ENCODE measurements around the gene TANGO2.

TANGO2 gene

GRCh38 chr22:20069331-20070042 lies 48.6 kb downstream of the TANGO2 start:
- H3F3A ChIP-seq (ENCODE audit: insufficient read depth, low read length), result no peaks in the 10 kb centered on the region
- H3K79me2 ChIP-seq (ENCODE audit: insufficient read depth, low read length), result no peaks in the 10 kb centered on the region
- H3K4me2 ChIP-seq (ENCODE audit: low read length), result no peak overlapping the region
- no peaks in the 10 kb centered on the region for H3K4me1 ChIP-seq (ENCODE audit: insufficient read depth, low read length, severe bottlenecking)
- no peak overlapping the region for H3K4me3 ChIP-seq (ENCODE audit: low read depth, low read length, poor library complexity, severe bottlenecking)
- H3K27me3 ChIP-seq (ENCODE audit: insufficient read depth, low read length), result no peaks in the 10 kb centered on the region
- H3K27ac ChIP-seq (ENCODE audit: low read depth, low read length, poor library complexity, severe bottlenecking), result no peak overlapping the region
- TF ChIP-seq CTCF (IDR thresholded peaks at IDR 0.05; ENCODE audit: low read length), result no peak
- no peak for TF ChIP-seq EZH2 (IDR thresholded peaks at IDR 0.05; ENCODE audit: borderline replicate concordance, low read length)
- H3K36me3 ChIP-seq (ENCODE audit: insufficient read depth, low read length), result 0 out of 2 replicates have a peak, but pooled peaks cover 3% of the 10 kb centered on the region
- H3K9me3 ChIP-seq (ENCODE audit: low read length), result no peaks in the 10 kb centered on the region
- no peaks in the 10 kb centered on the region for H4K20me1 ChIP-seq (ENCODE audit: insufficient read depth, low read length)
- no peak overlapping the region for H3K9ac ChIP-seq (ENCODE audit: low read length)
- no peaks in the 10 kb centered on the region for H3K9me2 ChIP-seq (ENCODE audit: low read depth, low read length)
- H2AFZ ChIP-seq (ENCODE audit: low read length), result no peak overlapping the region

GRCh38 chr22:20071524-20071972 lies 50.6 kb downstream of the TANGO2 start:
- Histone ChIP-seq H3K9me3 (ENCODE audit: low read length) (no peaks in the 10 kb centered on the region), H3K79me2 (ENCODE audit: insufficient read depth, low read length) (no peaks in the 10 kb centered on the region), H3K27me3 (ENCODE audit: insufficient read depth, low read length) (no peaks in the 10 kb centered on the region), H4K20me1 (ENCODE audit: insufficient read depth, low read length) (no peaks in the 10 kb centered on the region), H3K4me1 (ENCODE audit: insufficient read depth, low read length, severe bottlenecking) (no peaks in the 10 kb centered on the region), H2AFZ (ENCODE audit: low read length) (no peak overlapping the region), H3K9me2 (ENCODE audit: low read depth, low read length) (no peaks in the 10 kb centered on the region), H3K4me3 (ENCODE audit: low read depth, low read length, poor library complexity, severe bottlenecking) (no peak overlapping the region), H3F3A (ENCODE audit: insufficient read depth, low read length) (no peaks in the 10 kb centered on the region), H3K9ac (ENCODE audit: low read length) (no peak overlapping the region), H3K27ac (ENCODE audit: low read depth, low read length, poor library complexity, severe bottlenecking) (no peak overlapping the region), H3K36me3 (ENCODE audit: insufficient read depth, low read length) (no peaks in the 10 kb centered on the region), H3K4me2 (ENCODE audit: low read length) (no peak overlapping the region)
- TF ChIP-seq CTCF (IDR thresholded peaks at IDR 0.05; ENCODE audit: low read length), result no peak
- TF ChIP-seq EZH2 (IDR thresholded peaks at IDR 0.05; ENCODE audit: borderline replicate concordance, low read length), result no peak

- Histone ChIP-seq H3K4me3 (ENCODE audit: low read depth, low read length, poor library complexity, severe bottlenecking) (no peak overlapping the region), H3K9ac (ENCODE audit: low read length) (no peak overlapping the region), H3K36me3 (ENCODE audit: insufficient read depth, low read length) (no peaks in the 10 kb centered on the region), H3K9me3 (ENCODE audit: low read length) (no peaks in the 10 kb centered on the region), H3K79me2 (ENCODE audit: insufficient read depth, low read length) (peaks cover 12% of the 10 kb centered on the region; the same call in 1 of the 2 replicates), H3K27me3 (ENCODE audit: insufficient read depth, low read length) (no peaks in the 10 kb centered on the region), H4K20me1 (ENCODE audit: insufficient read depth, low read length) (no peaks in the 10 kb centered on the region), H2AFZ (ENCODE audit: low read length) (no peak overlapping the region), H3K4me1 (ENCODE audit: insufficient read depth, low read length, severe bottlenecking) (peaks cover 18% of the 10 kb centered on the region), H3K27ac (ENCODE audit: low read depth, low read length, poor library complexity, severe bottlenecking) (no peak overlapping the region), H3K9me2 (ENCODE audit: low read depth, low read length) (no peaks in the 10 kb centered on the region), H3F3A (ENCODE audit: insufficient read depth, low read length) (no peaks in the 10 kb centered on the region), H3K4me2 (ENCODE audit: low read length) (no peak overlapping the region)
- TF ChIP-seq CTCF (IDR thresholded peaks at IDR 0.05; ENCODE audit: low read length) (no peak), EZH2 (IDR thresholded peaks at IDR 0.05; ENCODE audit: borderline replicate concordance, low read length) (no peak)
Measured at GRCh38 chr22:20076627-20077172, 55.8 kb downstream of the TANGO2 start.
